Epithelial cell of prostate (primary cell): ENCODE measurements around the gene APOC3.

ENCODE experiments used
- DNase-seq: peaks from one replicate; pipeline ENCODE4 v3.0.0-alpha.2; 2011; ENCODE audit warnings: low read depth, low spot score
- H3K27ac ChIP-seq: fragments of 450-650 bp; 2 replicates; pipeline ENCODE4 v1.5.1; 2017; ENCODE audit warnings: mild to moderate bottlenecking

Gene APOC3

DNA sequence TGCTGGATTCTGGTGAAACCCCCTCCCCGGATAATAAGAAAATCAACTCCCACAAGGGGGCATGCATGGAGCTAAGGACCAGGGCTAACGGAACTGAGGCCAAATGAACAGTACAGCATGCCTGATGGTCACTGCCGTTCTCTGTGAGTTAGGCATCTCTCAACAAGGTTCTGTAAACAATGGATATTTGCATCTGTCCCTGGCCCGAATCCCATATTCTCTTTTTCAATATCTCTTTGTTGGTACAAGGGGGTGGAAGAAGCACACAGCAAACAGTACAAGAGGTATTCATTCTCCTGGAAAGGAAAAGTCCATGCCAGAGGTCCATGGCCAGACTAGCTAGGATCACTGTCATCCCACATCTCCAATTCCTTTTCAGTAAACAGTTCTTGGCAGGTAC, 39.9 kb downstream of the APOC3 start:
- DNase-seq: no peak
- H3K27ac ChIP-seq: no peak overlapping the region

DNA sequence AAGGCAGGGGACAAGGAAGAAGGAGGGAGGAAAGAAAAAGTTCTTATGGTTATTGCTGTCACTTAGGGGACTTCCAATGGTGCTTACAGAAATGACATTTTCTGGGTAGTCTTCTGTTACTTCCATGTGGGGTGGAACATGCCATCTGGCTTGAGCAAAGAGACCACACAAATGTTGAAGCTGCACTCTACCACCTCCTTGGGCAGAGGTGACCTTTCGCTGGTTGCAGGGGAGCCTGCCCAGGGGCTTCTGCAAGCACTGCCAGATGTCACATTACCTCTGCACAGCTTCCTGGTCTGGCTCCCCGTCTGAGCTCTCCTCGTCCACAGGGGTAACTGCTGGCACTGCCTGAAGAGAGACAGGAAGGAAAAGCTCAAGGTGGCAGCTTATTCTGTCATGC, 40.3 kb downstream of the APOC3 start:
- DNase-seq: no peak
- H3K27ac ChIP-seq: peak overlapping the region; percentile 93

DNA sequence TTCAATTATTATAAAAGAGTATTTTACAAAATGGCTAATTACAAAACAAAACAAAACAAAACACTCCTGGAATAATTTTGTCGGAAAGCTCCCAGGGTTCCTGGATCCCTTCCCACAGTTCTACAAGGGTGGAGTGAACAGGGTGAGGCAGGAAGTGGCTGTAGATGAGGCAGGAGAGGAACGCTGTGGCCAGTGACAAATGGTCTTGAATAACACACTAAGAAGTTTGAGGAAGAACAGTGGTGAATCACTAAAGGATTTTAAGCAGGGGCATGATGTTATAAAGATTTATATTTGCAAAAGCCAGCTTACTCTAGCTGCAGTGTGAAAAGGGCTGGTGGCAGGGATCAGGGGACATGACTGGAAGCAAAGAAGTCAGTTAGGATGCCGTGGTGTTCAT, 41.5 kb downstream of the APOC3 start:
- H3K27ac ChIP-seq: peak overlapping the region; percentile 93
- DNase-seq: peak; percentile 56

DNA sequence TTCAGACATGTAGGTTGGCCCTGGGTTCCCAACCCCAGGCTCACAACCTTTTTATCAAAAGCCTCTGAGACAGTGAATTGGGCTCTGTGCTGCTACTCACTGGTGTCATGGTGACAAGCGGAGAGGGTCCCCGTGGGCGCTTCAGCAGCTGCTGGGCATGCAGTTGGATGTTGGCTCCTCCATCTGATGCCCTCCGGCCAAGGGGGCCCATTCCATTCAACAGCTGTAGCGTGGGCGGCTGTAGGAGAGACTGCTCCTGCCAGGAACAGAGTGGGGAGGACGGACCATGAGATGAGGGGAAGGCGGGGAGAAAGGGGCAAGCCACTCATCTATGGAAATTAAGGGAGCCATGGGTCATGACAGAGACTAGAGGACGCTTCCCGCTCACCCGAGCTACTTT, 43.7 kb downstream of the APOC3 start:
- H3K27ac ChIP-seq: no peak overlapping the region
- no peak for DNase-seq

DNA sequence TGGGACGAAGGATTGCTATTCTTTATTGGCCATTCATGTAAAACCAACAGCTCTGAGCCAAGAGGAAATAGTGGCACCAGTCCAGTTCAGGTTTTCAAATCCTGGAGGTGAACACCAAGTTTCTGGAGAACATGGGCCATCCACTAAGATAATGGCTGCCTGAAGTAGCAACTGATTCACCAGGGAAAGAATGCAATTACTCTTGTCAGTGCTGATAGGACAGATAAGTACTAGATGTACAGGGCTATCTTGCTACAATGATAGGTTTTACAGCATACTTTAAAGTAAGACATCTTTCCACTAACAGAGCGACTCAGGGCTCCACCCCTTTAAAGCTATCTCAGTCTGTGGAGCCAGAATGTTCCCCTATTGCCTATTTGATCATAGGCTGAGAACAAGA, 44.5 kb downstream of the APOC3 start:
- H3K27ac ChIP-seq: peak overlapping the region; percentile 7
- DNase-seq: no peak

DNA sequence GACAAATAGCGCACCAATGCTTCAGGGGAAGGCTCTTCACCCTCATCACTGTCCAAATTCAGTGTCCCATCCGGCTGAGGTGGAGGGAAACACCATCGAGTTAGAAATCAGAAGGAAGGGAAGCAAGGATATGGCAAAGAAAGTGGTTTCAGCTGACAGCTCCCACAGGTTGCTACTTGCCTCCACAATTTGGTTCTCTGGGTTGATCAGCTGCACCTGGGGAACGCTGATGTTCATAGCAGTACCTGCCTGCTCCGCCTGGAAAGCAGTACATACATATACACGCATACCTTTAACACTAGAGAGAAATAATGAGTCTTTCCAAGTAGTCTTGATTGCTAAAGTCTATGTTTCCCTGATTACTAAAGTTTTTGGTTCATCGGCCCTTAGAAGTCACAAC, 45.5 kb downstream of the APOC3 start:
- H3K27ac ChIP-seq: peak overlapping the region; percentile 7
- DNase-seq: no peak

DNA sequence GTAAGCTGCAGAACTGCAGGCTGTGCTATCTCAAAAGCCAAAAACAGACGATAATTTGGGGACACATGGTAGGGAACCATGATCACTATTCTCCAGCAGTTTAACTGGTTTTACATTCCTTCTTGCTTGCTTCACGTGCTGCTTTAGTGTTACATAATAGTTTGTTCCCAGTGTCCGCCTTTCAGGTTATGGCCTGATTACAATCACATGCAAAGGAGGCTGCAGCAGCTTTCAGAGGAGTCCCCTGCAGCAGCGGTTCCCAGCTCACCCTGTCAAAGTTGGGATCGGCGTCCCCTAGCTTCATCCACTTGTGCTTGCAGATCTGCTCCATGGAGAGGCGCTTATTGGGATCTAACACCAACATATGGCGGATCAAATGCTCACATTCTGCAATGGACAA, 46.9 kb downstream of the APOC3 start:
- H3K27ac ChIP-seq: no peak overlapping the region
- DNase-seq: no peak

DNA sequence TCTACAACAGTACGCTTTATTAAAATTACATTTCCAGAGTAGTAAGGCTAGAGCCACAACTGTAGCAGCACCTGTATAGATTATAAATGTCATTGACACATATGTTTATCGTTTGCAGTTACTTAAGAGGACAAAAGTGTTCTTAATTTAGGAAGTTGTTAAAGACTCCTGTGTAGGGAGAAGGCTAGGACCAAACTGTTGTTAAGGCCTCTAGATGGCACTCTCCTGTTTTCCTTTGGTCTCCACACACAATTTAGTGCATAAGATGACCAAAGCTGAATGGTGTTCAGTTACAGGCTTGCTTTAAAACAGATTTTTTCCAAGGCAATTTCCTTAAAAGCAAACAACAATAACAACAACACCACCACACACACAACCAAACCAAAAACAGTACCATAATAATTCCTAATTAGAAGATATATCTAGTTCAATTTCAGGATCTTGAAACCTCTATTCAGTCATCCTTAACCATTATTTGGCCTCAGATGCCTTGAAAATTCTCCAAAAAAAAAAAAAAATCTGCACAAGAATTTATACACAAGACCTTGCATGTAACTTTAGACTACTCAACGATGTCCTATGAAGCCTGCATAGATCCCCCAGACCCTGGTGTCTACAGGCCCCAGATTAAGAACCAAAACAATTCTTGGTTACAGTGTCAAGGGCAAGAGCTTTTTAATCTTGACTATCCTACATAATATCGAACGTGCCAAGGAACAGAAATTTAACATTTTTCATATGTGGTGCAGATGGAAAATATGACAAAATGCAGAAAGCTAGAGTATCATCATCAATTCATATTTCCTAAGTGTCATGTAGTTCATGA, 50.3 kb downstream of the APOC3 start:
- DNase-seq: no peak
- no peak overlapping the region for H3K27ac ChIP-seq

DNA sequence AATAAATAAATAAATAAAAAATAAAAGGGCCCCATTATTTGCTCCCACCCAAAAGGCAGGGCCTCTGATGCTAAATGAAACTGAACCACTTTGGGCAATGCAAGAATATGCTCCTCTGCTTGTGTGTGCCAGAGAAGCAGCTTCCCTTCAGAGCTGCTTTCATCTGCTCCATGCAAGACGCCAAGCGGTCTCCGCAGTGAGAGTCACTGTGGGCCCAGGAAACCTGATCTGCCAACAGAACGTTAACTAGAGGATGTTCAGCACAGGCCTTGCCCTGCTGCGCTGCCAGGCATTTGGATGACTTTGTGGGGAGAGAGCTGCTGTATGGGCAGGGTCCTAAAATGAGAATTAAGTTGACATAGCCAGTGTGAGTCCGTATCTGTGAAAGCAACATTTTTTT, 51.4 kb downstream of the APOC3 start:
- no peak overlapping the region for H3K27ac ChIP-seq
- DNase-seq: no peak

DNA sequence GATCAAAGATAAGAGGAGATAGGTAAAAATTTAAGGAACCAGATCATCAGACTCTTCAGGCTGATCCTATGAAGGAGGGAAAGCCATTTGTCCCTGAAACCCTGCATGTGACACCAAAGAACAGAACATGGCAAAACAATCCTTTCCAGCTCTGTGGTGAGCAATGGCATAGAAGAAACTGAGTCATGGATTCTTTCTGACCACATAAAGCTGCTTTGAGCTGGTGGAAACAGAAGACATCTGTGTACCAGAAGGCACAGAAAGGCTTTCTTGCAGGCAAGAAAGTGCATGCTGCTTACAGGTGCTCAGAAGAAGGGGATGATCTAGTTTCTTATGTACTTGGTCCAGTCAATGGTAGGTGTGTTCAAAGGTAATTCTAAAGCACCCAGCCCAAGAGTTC, 52.7 kb downstream of the APOC3 start:
- no peak overlapping the region for H3K27ac ChIP-seq
- DNase-seq: peak; percentile 40
